Articular chondrocyte of knee joint (primary cell): ENCODE data around the gene TMC6. TPM values are rescaled to one million over a fixed set of nuclear protein-coding genes. Genes with fewer than 3 reads are reported as not detected.

Experiments
- small RNA-seq: library from RNA; depleted of rRNA; stranded (forward); fragments of <200 nt; gene quantifications from one replicate; pipeline ENCODE3, GENCODE V24; 2012
- total RNA-seq: library from RNA; depleted of rRNA; stranded (reverse); fragments of >200 nt; gene quantifications from 2 replicates; pipeline ENCODE4 v1.2.3, GENCODE V29; 2012

The TMC6 gene
- total RNA-seq, result 0.86 and 1.3 TPM in 2 replicates

GRCh38 chr17:78128551-78129350, at the start of gene TMC6:
TMC6 (minus strand) TSS chr17:78128755; CDS start chr17:78126832, 1,923 bp downstream.

GRCh38 chr17:78168242-78168902, 39.8 kb upstream of the TMC6 start, which contains the start of gene SYNGR2:
SYNGR2 (plus strand) TSS chr17:78168581; CDS start chr17:78168617, 36 bp downstream.

GRCh38 chr17:78130437-78131101, 2.0 kb upstream of the TMC6 start, which contains the start of gene TMC8:
TMC8 (plus strand) TSS chr17:78130771; CDS start chr17:78131589, 818 bp downstream.

Small RNA genes lying within 50 kb of the gene (small RNA-seq; reads per million reads assigned to genes)
- gene RNU6-625P, result not detected

Other genes starting within 250 kb of the TMC6 start
- 8.6 and 10.6 TPM in 2 replicates for gene TNRC6C, start 170.1 kb downstream of the TMC6 start, total RNA-seq
- not detected in 2 replicates for gene TMC8, start 2.0 kb upstream of the TMC6 start, total RNA-seq
- gene C17orf99, start 17.6 kb upstream of the TMC6 start, total RNA-seq, result not detected in 2 replicates
- 6.4 and 8.1 TPM in 2 replicates for gene SYNGR2, start 39.8 kb upstream of the TMC6 start, total RNA-seq
- 67.2 and 79.2 TPM in 2 replicates for gene TK1, start 58.3 kb upstream of the TMC6 start, total RNA-seq
- gene AFMID, start 58.6 kb upstream of the TMC6 start, total RNA-seq, result 39.2 and 43.0 TPM in 2 replicates
- gene BIRC5, start 85.5 kb upstream of the TMC6 start, total RNA-seq, result 30.7 and 31.8 TPM in 2 replicates
- gene TMEM235, start 102.9 kb upstream of the TMC6 start, total RNA-seq, result not detected in 2 replicates
- 88.1 and 110 TPM in 2 replicates for gene SOCS3, start 231.3 kb upstream of the TMC6 start, total RNA-seq
- 28.4 and 37.9 TPM in 2 replicates for gene PGS1, start 249.9 kb upstream of the TMC6 start, total RNA-seq